Amniotic epithelial cell (primary cell): ENCODE results near the gene ETHE1.
"Not testable (repeated sequence)": the region's sequence is repeated elsewhere in the genome, so short reads cannot be mapped to it uniquely, and the experiment has no call there.

ENCODE experiments used
- DNase-seq: peaks from one replicate; pipeline ENCODE4 v3.0.0-alpha.2; 2010; ENCODE audit warnings: low read depth

ETHE1 gene

DNA sequence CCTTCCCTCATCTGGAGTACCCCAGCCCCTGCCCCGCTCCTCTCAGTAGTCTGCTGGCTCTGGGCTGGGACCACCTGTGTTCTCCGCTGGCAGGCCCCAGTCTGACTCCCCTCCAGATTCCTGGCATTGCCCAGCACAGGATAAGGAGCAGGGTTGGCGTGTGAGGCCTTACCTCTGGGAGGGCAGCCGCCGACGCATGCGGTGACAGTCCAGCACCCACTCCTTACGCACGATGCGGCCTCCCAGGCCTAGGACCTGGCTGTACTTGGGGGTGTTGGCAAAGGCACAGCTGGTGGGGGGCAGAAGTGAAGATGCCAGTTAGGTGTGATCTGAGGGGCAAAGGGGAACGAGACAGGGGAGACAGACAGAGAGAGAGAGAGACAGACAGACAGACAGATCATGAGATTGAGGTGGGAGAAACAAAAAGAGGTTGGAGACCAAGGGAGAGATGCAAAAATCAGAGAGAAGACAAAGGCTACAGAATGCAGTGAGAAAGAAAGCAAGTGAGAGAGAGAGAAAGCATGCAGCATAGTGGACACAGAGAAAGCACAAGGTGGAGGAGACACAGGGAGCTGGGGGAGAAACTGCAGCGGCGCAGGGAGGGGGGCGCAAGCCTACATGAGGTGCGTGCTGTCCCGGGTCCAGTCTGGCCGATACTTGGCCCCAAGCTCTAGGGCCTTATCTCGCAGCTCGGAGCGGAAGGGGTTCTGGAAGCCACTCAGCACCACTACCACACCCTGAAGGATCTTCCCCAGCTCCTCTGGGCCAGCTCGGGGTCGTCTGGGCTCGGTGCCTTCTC lies 24.6 kb upstream of the ETHE1 start:
- no peak for DNase-seq

DNA sequence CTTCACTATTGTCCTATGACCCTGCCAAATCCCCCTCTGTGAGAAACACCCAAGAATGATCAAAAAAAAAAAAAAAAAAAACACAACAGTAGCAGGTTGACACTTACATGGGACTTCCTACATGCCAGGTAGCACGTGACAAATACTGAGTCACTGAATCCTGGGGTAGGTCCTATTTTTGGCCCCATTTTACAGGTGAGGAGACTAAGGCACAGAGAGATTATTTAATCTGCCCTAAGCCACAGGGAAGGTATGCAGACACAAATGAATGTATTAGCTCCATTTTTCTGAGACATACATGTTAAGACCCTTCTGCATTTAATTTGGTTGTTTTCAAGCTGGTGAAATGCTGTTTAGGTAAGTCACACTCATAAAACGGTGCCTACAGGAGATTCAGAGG lies 21.7 kb upstream of the ETHE1 start:
- no peak for DNase-seq

DNA sequence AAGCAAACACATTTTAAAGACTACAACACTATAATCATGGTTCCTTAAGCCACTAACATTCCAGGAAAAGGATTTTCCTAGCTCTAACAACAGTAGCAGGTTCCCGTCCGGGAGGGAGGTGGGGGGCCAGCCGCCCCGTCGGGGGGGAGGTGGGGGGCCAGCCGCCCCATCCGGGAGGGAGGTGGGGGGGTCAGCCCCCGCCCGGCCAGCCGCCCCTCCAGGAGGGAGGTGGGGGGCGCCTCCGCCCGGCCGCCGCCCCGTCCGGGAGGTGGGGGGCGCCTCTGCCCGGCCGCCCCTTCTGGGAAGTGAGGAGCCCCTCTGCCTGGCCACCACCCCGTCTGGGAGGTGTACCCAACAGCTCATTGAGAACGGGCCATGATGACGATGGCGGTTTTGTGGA lies 20.9 kb upstream of the ETHE1 start:
- DNase-seq: not testable (repeated sequence)

DNA sequence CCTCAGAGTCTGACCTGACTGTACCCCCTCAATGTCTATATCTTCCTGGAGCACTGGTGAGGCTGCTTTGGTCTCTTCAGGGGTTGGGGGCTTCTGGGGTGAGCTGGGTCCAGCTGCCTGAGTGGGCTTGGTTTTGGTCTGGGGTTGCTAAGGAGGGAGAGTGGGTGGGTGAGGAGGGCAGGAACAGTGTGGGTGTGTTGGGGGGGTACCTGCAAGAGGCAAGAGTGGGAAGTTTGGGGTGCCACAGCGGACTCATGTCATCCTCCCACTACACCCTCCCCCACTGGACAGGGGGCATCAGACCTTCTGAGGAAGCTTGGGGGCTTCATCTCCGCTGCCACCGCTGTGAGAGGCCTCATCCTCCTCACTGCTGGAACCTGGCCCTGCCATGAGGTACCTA lies 19.6 kb upstream of the ETHE1 start:
- no peak for DNase-seq

DNA sequence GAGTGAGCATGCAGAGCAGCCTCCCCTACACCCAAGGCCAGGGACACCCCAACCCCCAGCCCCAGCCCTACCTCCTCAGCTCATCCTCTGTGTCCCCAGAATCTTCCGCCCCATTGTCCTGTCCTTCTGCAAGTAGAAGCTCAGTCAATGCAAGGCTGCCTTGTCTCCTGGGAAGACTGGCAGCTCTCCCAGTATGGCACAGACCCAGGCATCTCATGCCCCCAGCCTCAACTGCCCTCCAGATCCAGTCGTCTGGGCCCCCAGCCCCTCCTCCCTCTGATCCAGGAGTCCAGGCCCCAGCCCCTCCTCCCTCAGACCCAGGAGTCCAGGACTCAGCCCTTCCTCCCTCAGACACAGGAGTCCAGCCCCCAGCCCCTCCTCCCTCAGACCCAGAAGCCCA lies 19.0 kb upstream of the ETHE1 start:
- no peak for DNase-seq

DNA sequence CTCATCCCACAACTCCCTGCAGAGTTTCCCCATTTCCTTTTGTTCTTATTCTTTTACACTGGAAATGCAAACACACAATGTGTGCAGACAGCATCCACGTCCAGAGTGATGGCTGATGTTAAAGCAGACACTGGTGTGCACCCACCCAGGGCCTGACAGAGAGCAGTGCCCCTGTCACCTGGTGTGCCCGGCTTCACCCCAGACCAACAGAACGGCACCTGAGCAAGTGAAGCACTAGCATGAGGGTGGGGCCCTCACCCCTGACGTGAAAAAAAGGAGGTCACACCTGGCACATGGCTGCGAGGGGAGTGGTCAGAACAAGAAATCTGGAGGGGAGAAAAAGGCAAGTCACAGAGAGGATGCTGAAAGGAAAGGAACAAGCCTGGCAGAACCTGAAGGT lies 18.3 kb upstream of the ETHE1 start:
- no peak for DNase-seq

DNA sequence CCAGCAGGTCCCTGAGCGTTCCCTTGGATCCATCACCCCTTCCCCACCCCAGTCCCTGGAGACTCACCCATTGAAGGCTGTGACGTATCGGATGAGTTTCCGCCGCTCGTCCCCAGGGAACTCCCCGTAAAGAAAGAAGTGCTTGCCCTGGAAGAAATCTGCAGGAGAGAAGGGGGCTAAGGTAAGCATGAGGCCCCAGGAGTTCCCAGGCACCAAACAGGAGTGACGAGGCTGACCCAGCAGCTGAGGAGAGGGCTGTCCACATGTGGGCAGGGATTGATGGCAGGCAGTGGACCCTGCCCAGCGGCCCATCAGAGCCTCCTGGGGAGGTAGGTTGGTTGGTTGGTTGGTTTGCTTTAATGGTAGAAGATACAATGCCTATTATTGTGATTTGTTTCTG lies 17.1 kb upstream of the ETHE1 start:
- DNase-seq: no peak

DNA sequence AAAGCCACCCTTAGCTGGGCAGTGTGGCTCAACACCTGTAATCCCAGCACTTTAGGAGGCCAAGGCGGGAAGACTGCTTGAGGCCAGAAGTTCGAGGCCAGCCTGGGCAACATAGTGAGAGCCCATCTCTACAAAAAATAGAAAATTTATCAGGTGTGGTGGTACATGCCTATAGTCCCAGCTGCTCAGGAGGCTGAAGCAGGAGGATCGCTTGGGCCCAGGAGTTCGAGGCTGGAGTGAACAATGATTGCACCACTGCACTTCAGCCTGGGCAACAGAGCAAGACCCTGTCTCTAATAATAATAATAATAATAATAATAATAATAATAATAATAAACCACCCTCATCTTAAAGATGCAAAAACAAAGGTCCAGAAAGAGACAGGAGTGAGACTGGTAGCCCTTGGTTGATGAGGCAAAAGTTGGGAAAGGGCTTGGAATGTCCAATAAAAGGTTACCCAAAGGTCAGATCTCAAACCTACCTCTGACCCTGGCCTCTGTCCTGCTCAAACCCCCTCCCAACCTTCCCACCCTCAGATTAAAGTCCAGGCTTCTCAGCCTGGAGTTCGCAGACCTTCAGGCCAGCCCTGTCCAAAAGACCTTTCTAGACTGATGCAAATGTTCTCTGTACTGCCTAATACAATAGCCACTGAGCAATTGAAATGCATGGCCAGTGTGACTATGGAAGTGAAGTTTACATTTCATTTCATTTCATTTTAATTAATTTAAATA lies 15.1 kb upstream of the ETHE1 start:
- DNase-seq: no peak

DNA sequence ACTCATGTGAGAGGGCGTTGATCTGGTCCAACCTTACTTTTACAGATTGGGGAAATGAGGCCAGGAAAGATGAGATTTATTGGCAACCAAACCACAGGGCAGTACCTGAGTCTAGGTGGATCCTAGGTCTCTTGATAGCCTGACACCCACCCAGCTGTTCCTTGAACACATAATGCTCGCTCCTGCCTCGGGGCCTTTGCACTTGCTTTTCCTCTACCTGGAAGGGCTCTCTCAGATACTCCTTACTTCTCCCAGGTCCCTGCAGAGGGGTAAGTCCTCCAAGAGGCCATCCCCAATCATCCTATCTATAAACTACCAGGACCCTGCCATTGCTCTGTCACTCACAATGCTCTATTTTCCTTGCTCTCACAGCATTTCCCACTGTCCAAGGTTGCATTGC lies 13.4 kb upstream of the ETHE1 start:
- no peak for DNase-seq

DNA sequence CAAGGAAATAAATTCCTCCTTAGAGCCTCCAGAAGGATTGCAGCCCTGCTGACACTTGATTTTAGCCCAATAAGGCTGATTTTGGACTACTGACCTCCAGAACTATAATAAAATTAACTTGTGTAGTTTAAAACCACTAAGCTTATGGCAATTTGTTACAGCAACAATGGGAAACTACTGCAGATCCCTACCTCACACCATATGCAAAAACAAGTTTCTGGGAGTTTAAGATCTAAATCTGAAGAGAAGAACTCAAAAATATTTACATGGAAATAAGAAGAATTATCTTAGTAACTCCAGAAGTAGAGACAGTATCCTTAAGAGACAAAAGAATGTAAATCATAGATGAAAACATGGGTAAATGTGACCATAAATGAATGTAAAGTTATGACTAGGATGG lies 11.9 kb upstream of the ETHE1 start:
- DNase-seq: no peak

DNA sequence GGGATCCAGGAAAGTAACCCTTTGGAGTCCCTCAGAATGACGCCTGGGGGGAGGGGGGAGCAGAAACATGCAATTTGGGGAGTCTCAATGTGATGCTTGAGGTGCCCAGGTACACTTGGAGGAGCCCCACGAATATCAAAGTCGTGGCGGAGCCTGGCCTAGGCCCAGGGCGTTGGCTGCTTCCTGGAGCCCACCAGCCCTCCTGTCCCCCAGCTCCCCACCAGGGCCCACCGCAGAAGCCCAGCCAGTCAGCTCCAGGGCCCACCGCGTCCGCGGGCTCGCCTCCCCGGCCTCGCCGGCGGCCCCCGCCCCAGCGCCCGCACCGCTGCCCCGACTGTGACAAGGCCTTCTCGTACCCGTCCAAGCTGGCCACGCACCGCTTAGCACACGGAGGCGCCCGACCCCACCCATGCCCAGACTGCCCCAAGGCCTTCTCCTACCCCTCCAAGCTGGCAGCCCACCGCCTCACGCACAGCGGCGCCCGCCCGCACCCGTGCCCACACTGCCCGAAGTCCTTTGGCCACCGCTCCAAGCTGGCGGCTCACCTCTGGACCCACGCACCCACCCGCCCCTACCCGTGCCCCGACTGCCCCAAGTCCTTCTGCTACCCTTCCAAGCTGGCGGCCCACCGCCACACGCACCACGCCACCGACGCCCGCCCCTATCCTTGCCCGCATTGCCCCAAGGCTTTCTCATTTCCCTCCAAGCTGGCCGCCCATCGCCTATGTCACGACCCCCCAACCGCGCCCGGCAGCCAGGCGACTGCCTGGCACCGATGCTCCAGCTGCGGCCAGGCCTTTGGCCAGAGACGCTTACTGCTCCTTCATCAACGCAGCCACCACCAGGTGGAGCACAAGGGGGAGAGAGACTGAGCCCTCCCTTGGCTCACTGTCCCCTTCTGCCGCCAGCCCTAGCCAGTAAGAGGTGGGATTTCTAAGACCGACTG lies 8.1 kb upstream of the ETHE1 start:
- DNase-seq: peak; percentile 38

DNA sequence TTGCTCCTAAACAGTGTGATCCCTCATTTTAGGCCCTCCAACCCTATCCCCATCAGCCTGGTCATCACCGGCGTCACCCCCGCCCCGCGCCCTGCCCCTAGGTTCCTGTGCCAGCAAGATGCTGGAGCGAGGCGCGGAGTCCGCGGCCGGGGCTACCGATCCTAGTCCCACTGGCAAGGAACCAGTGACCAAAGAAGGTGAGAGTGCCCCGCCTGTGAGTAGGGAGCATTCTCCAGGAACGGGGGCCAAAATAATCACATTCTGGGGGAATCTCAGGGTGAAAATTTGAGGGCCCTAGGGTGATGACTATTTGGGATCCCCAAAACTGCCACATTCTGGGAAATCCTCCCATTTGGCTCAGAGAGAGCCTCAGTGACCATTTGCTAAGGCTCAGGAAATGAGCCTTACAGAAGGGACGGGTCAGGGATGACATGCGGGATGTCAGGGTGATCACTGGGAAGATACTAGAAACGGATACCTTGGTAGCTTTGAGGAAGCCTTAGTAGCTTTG lies 7.4 kb upstream of the ETHE1 start:
- no peak for DNase-seq

DNA sequence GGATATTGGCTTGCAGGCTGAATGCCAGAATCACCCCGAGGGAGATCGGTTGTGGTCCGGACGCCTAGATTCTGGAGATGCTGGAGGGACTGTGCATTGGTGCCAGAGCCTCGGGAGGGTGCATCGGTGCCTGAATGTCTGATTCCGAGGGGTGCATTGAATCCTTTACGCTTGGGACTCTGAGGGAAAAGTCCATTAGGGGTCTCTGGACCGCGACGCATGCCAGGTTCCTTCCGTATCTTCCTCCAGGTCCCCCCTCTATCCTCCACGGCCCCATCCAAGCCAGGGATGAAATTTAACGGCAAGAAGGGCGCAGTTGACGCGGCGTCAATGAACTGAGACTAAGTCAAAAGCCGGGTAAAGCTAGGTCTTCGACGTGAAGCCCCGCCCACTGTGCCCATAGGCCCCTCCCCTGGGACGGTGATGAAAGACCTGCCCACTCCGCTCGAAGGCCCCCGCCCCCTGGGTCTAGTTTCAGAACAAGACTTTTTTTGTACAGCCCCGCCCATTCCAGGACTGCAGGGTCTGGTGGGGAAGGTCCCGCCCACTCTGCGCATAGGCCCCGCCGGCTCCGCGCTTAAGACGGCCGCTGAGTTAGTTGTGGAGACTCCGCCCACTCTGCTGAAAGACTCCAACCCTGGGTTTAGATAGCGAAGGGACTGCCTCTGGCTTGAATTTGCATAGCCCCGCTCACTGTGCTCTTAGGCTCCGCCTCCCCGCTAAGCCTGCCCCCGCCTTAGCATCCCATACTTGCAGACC lies 6.7 kb upstream of the ETHE1 start:
- DNase-seq: peak; percentile 100

DNA sequence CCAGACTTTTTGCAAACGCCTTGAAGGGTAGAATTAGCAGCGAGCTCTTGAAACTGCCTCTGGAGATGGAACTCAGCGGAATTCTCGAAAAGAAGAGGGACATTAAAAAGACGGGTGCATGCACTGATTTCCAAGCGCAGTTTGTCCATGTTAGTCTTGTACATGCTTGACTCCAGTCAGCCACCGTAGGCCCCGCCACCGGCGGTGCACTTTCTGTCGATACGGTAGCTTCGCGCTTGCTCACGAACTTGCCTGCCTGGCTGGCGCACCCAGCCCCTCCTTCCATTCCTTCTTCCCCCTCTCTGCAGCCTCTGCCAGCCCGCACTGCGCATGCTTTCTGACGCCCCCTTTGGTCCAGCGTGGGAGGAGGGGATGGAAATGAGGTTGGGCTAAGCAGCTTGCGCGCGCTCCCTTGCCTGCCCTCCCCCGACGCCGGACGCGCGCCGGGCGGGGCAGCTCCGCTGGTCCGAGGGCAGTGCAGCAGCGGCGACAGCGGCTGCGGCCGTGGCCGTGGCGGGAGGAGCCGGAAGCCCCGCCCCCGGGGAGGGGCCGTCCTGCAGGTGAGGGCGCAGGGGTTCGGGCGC lies 6.1 kb upstream of the ETHE1 start, which contains the start of gene ZNF575:
TSS of gene ZNF575 (plus strand) at position 227 of the 584 bp plus-strand sequence. CDS start 1,235 bp downstream, outside the sequence.
- DNase-seq: peak; percentile 95

DNA sequence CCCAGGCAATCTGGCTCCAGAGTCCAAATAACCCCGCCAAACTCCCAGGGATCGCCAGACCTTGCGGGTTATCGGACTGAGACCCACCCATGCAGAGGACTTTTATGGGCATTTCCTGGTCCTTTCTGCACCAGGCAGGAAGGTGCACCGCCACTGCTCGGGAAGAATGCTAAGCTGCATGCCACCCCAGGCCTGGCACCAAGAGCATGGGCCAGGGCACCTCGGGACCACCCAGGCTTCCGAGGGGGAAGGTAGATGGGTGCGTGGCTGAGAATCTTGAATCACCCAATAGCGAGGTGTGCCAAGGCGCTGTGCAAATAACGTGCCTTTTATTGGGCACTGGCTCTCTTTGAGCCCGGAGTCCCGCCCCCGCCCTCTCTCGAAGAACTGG lies 5.6 kb upstream of the ETHE1 start:
- DNase-seq: no peak

DNA sequence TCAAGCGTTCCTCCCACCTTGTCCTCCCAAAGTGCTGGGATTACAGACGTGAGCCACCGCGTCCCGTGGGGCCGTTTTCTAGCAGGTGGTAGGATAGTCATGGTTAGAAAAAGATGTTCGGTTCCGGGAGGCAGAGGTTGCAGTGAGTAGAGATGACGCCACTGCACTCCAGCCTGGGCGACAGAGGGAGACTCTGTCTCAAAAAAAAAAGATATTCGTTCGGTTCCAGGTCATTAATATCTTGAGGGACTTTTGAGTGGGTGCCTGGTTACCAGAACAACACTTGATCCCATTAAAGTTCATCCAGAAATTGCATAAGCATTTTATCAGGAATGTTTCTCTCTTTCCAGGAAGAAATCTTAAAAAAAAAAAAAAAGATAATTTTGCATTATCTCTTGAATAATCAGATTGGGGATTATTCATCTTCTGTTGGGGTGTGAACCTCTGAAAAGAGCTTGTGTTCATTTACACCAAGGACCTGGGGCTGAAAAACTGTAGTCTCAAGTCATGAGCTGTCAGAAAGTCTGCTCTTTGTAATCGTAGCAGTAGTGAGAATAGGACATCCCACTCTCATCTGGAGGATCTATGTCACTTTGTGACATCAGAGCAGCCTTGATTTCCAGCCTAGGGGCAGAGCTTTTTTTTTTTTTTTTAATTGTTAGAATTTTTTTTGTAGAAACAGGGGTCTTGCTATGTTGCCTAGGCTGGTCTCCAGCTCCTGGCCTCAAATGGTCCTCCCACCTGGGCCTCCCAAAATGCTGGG lies 1.0 kb upstream of the ETHE1 start:
- DNase-seq: no peak

DNA sequence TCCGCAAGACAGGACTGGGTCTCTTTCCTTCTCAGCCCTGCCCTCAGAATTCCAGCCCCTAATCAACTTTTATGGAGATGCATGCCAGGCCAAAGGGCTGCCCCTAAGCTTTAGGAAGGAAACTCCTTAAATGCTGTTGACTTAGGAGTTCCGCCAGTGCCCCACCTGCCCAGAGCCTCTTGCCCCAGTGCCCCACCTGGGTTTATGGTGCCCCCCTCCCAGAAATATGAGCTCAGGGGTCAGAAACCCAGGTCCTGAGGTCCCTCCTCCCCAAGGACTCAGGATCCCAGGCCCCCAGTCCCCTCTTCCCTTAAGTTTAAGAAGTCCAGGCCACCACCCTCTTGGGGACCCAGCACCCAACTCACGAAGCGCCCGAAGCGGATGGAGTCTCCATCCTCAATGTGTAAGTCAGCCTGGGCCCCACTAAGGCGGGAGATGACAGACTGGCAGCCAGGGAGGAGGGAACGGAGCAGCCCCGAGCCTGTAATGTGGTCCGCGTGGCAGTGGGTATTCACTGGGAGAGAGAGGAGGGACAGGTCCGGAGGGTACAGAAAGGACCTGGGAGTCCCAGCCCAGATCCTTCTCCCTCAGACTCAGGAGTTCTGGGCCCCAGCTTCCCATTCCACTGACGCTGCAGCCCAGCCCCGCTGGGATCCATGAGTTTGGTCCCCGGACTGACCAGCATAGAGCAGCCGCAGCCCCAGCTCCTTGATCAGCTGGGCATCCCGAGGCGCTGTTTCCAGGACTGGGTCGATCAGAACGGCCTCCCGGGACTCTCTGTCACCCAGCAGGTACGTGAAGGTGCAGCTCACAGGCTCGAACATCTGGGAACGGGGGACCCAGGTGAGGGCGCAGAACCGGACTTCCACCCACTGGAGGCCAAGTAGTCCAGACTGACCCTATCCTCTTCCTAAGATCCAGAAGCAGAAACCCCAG lies 897 bp downstream of the ETHE1 start:
- DNase-seq: no peak

DNA sequence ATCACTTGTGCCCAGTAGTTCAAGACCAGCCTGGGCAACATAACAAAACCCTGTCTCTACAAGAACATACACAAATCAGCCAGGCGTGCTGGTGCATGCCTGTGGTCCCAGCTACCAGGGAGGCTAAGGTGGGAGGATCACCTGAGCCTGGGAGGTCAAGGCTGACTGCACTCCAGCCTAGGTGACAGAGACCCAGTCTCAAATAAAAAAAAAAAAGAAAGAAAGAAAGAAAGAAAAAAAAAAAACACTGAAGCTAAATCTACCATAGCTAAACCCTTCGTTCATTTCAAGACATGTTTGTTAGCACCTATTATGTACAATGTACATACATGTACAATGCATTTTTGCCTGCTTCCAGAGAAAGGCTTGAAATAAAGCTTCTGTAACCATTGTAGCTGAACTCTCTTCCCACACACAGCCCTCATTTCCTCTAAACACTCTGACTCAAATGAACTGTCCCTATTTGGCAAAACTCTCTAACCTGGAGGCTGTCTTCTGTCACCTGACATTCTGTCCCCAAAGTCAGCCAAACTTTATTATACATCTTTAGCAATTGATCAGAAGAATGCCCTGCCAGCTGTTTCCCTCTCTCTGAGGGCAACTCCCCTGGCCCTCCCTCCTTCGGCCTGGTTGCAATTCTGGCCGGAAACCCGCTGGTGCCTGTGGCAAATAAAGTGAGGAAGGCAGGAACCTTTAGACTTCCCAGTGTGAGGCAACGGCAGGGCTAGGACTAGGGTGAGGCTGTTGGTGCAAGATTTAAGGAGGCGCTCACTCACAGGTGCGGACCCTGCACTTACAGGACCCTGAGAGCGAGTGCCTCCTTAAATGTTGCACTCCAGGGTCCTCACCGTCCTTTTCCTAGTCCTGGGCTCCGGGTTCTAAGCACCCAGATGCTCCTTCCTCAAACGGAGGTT lies 1.8 kb downstream of the ETHE1 start:
- DNase-seq: peak; percentile 56
